ENCODE results near the gene PCDHGA4.
"Not testable (repeated sequence)": the region's sequence is repeated elsewhere in the genome, so short reads cannot be mapped to it uniquely, and the experiment has no call there.

The PCDHGA4 gene

DNA sequence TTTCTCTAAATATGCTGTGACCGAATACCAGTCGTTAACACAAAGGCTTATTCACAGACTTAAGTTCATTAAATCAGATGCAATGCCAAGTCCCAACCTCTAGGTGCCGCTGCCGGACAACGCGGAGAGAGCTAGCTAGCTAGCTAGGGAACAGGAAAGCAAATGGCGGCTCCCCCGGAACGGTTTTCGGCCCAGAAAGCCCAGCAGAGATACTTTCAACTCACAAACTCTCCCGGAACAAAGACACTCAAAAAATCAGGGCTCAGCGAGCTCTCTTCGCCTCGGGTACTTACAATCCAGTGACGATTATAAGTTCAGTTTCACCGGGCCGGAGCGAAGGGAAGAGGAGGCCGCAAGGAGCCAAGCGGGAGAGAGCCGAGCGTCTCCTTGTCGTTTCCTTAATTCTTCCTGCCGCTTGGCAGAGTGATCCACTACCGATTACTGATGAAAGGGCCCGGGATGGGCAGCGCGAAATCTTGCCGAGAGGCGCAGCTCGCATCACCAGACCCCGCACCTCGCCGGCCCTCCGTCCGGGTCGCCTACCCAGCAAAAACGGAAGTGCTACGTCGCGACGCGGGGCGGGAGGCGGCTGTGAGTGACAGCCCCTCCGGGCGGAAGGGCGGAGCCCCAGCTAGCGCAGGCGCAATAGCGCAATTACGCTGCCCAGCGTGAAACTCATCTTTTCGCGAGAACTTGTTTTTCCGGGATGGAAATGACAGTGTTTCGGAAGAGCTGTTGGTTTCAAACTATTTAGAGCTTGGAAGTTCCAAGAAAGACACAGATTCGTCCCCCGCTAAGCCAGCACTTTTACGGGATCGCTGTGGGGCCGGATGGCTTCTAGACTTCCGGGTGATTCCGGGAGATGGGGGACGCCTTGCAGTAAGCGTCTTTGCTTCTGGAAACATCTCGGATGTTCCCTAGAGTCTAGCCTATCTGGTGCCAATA, 34.3 kb upstream of the PCDHGA4 start, which contains the start of gene TAF7:
TSS of gene TAF7 (minus strand) at position 560 of the 945 bp plus-strand sequence. CDS start 740 bp downstream, outside the sequence.
- in situ Hi-C loops (cut with MboI; ENCODE audit: low sequenced_read_pairs, unreplicated experiment), result no loop called here
- peak; percentile 93 for DNase-seq (ENCODE audit: low spot score)

GRCh38 chr5:141322261-141322660, 32.6 kb upstream of the PCDHGA4 start:
- in situ Hi-C loops (cut with MboI; ENCODE audit: low sequenced_read_pairs, unreplicated experiment), result no loop called here
- TF ChIP-seq CTCF (IDR thresholded peaks at IDR 0.05; ENCODE audit: borderline replicate concordance, control extremely low read depth, extremely low read depth, insufficient read depth, missing control alignments), result no peak
- no peak for DNase-seq (ENCODE audit: low spot score)

More for the DNA sequence above, 34.3 kb upstream of the PCDHGA4 start, which contains the start of gene TAF7:
- TF ChIP-seq CTCF (IDR thresholded peaks at IDR 0.05; ENCODE audit: borderline replicate concordance, control extremely low read depth, extremely low read depth, insufficient read depth, missing control alignments), result peak; percentile 93

GRCh38 chr5:141326088-141326854, 28.6 kb upstream of the PCDHGA4 start:
- DNase-seq (ENCODE audit: low spot score), result peak; percentile 58
- in situ Hi-C loops (cut with MboI; ENCODE audit: low sequenced_read_pairs, unreplicated experiment), result no loop called here
- peak; percentile 49 for TF ChIP-seq CTCF (IDR thresholded peaks at IDR 0.05; ENCODE audit: borderline replicate concordance, control extremely low read depth, extremely low read depth, insufficient read depth, missing control alignments)

DNA sequence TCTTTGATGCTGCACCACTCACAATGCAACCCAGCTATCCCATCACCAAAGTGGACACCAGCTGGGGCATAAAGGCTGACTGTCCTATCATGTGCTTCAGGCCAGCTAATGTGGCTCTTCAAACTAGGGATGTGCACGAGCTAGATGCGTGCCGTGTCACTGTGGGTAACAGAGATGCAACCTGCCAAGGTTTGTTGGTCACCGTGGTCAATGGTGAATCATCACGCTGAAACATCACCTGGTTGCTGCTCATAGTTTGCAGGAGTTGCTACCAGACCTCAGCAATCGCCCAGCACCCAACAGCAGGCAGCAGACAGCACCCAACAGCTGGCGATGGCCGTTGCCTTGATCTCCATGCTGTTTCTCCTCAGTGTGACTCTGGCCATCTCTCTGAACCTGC, 26.6 kb upstream of the PCDHGA4 start:
- TF ChIP-seq CTCF (IDR thresholded peaks at IDR 0.05; ENCODE audit: borderline replicate concordance, control extremely low read depth, extremely low read depth, insufficient read depth, missing control alignments), result no peak
- in situ Hi-C loops (cut with MboI; ENCODE audit: low sequenced_read_pairs, unreplicated experiment), result no loop called here

DNA sequence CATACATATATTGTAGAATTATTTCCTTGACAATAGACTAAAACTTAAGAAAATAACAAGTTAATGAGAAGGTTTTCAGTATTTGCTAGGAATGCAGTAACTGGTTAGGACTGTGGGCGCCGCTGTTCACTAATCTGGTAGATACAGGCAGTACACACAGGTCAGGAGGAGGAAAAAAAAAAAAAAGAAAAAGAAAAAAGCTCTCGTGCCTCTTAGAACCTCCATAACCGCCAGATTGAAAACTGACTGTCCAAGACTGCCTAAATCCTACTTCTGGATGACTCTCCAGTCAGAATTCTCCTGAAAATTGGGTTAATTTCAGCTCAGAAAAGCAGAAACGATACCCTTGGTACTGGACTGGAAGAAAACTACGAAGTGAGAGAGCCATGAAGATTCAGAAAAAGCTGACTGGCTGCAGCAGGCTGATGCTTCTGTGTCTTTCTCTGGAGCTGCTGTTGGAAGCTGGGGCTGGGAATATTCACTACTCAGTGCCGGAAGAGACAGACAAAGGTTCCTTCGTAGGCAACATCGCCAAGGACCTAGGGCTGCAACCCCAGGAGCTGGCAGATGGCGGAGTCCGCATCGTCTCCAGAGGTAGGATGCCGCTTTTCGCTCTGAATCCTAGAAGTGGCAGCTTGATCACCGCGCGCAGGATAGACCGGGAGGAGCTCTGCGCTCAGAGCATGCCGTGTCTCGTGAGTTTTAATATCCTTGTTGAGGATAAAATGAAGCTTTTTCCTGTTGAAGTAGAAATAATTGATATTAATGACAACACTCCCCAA, 24.3 kb upstream of the PCDHGA4 start, which contains the start of gene PCDHGA1:
TSS of gene PCDHGA1 (plus strand) at position 216 of the 782 bp plus-strand sequence.
- in situ Hi-C loops (cut with MboI; ENCODE audit: low sequenced_read_pairs, unreplicated experiment), result no loop called here

More for the DNA sequence above, 26.6 kb upstream of the PCDHGA4 start:
- no peak for DNase-seq (ENCODE audit: low spot score)

DNA sequence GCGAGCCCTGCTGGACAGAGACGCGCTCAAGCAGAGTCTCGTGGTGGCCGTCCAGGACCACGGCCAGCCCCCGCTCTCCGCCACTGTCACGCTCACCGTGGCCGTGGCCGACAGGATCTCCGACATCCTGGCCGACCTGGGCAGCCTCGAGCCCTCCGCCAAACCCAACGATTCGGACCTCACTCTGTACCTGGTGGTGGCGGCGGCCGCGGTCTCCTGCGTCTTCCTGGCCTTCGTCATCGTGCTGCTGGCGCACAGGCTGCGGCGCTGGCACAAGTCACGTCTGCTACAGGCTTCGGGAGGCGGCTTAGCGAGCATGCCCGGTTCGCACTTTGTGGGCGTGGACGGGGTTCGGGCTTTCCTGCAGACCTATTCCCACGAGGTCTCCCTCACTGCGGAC, 22.2 kb upstream of the PCDHGA4 start:
- DNase-seq (ENCODE audit: low spot score); in situ Hi-C loops (cut with MboI; ENCODE audit: low sequenced_read_pairs, unreplicated experiment): not testable (repeated sequence)

More for the DNA sequence above, 24.3 kb upstream of the PCDHGA4 start, which contains the start of gene PCDHGA1:
- TF ChIP-seq CTCF (IDR thresholded peaks at IDR 0.05; ENCODE audit: borderline replicate concordance, control extremely low read depth, extremely low read depth, insufficient read depth, missing control alignments), result peak; percentile 38
- DNase-seq (ENCODE audit: low spot score), result peak; percentile 52
